Mammary epithelial cell (primary cell): ENCODE results near the gene FXYD2.

Experiments used
- EZH2 ChIP-seq: IDR thresholded peaks from 2 replicates; pipeline ENCODE4 v1.6.1; 2012; ENCODE audit warnings: low read length, inconsistent platforms, borderline replicate concordance
- TF ChIP-seq, protein P1 (sequence below), 2 donors: IDR thresholded peaks in 1 of 2; conservative IDR thresholded peaks in 1 of 2; 2 replicates each; pipeline ENCODE4 v1.5.1; 2011 to 2012; ENCODE audit warnings: inconsistent platforms in 2 of 2, low read length in 2 of 2, mild to moderate bottlenecking in 2 of 2, control low read depth in 1 of 2, low read depth in 1 of 2; ENCODE audit not compliant: insufficient read depth in 1 of 2; ENCODE audit errors: extremely low read depth in 1 of 2

DNA sequence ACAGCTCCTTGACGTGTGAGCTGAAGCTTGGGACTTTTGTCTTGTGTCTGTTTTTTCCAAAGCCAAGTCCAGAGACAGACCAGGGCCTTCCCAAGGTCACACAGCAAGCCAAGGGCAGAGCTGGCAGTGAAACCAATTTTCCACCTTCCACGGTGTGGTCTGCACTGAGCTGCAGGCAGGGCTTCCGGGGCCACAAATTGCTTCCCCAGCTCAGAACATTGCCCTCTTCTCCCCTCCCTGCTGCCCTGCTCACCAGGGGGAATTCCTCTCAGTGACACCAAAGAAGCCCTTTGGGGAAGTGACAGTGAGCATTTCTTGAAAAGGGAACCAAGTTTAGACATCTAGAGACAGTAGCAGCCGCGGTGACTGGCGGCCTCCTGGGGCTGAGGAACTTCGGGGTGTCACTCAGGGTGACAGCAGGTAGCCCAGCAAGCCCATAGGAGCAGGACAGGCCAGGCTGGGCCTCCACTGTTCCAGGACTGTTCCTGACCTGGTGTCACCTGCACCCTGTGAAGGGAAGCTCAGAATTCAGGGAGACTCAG lies 9.2 kb downstream of the FXYD2 start:
- TF ChIP-seq, protein P1, sequence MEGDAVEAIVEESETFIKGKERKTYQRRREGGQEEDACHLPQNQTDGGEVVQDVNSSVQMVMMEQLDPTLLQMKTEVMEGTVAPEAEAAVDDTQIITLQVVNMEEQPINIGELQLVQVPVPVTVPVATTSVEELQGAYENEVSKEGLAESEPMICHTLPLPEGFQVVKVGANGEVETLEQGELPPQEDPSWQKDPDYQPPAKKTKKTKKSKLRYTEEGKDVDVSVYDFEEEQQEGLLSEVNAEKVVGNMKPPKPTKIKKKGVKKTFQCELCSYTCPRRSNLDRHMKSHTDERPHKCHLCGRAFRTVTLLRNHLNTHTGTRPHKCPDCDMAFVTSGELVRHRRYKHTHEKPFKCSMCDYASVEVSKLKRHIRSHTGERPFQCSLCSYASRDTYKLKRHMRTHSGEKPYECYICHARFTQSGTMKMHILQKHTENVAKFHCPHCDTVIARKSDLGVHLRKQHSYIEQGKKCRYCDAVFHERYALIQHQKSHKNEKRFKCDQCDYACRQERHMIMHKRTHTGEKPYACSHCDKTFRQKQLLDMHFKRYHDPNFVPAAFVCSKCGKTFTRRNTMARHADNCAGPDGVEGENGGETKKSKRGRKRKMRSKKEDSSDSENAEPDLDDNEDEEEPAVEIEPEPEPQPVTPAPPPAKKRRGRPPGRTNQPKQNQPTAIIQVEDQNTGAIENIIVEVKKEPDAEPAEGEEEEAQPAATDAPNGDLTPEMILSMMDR (conservative IDR thresholded peaks at IDR 0.05 in 1 of 2, IDR thresholded peaks at IDR 0.05 in 1 of 2; ENCODE audit: extremely low read depth in 1 of 2, insufficient read depth in 1 of 2, low read depth in 1 of 2, low read length in 2 of 2): no peak
- TF ChIP-seq EZH2: no peak
